Gastrocnemius medialis (tissue), 4 donors: Measurements from ENCODE around the gene LARP4B.

Experiments used
- POLR2A ChIP-seq, 2 donors: fragments of 450-650 bp; IDR thresholded peaks; one replicate each; pipeline ENCODE4 v1.6.1; 2017; ENCODE audit warnings: antibody characterized with exemption in 2 of 2, mild to moderate bottlenecking in 2 of 2, moderate library complexity in 2 of 2
- TF ChIP-seq, protein P1 (sequence below), 5 experiments: fragments of 450-650 bp in 3 of 5; fragments of 200-600 bp in 2 of 5; sonication (generic) in 2 of 5; IDR thresholded peaks in 4 of 5; conservative IDR thresholded peaks in 1 of 5; 1 replicate in 4 of 5; 2 replicates in 1 of 5; pipeline ENCODE4 v1.5.1; 2016 to 2019; ENCODE audit warnings: antibody characterized with exemption in 5 of 5, mild to moderate bottlenecking in 3 of 5, moderate library complexity in 3 of 5

DNA sequence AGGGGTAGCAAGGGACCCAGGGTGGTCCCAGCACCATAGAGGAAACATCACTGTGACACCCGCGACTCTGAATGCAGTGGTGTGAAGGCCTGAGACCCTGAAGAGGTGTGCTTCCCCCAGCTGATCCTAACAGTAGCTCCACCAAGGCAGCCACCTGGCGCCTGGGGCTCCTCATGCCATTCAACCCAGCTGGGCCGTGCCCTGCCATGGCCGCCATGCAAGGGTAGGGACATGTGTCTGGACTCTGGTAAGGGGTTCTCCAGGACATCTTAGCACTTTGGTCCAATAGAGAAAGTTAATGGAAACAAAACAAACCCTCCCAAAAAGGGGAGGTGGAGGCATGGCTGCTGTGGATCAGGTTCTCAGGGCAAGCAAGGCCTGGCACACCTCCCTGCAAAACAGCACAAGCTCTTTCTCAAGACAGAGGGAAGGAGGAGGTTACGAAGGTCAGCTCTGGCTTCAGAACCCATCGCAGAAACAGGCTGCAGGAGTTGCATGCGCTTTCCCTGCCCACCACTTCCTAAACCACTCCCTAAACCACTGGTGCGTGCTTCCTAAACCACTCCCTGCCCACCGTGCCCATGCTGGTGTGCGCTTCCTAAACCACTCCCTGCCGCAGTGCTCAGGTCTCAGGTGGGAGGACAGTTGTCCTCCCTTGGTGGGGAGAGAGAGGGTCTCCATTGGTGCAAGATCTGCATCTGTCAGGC lies 108.7 kb downstream of the LARP4B start:
- no peak for TF ChIP-seq POLR2A (IDR thresholded peaks at IDR 0.05)
- TF ChIP-seq, protein P1, sequence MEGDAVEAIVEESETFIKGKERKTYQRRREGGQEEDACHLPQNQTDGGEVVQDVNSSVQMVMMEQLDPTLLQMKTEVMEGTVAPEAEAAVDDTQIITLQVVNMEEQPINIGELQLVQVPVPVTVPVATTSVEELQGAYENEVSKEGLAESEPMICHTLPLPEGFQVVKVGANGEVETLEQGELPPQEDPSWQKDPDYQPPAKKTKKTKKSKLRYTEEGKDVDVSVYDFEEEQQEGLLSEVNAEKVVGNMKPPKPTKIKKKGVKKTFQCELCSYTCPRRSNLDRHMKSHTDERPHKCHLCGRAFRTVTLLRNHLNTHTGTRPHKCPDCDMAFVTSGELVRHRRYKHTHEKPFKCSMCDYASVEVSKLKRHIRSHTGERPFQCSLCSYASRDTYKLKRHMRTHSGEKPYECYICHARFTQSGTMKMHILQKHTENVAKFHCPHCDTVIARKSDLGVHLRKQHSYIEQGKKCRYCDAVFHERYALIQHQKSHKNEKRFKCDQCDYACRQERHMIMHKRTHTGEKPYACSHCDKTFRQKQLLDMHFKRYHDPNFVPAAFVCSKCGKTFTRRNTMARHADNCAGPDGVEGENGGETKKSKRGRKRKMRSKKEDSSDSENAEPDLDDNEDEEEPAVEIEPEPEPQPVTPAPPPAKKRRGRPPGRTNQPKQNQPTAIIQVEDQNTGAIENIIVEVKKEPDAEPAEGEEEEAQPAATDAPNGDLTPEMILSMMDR (IDR thresholded peaks at IDR 0.05 in 4 of 5, conservative IDR thresholded peaks at IDR 0.05 in 1 of 5), result no peak
